Body of pancreas (tissue), 4 donors: ENCODE data around the gene MLXIP.

Experiments used
- POLR2A ChIP-seq, 3 donors: fragments of 450-650 bp; IDR thresholded peaks; one replicate each; pipeline ENCODE4 v1.6.1; 2016; ENCODE audit warnings: antibody characterized with exemption in 3 of 3, mild to moderate bottlenecking in 2 of 3
- TF ChIP-seq, protein P1 (sequence below), 7 experiments: fragments of 450-650 bp in 4 of 7; fragments of 200-600 bp in 3 of 7; sonication (generic) in 3 of 7; IDR thresholded peaks; one replicate each; pipeline ENCODE4 v1.5.1; 2016 to 2019; ENCODE audit warnings: antibody characterized with exemption in 7 of 7

DNA sequence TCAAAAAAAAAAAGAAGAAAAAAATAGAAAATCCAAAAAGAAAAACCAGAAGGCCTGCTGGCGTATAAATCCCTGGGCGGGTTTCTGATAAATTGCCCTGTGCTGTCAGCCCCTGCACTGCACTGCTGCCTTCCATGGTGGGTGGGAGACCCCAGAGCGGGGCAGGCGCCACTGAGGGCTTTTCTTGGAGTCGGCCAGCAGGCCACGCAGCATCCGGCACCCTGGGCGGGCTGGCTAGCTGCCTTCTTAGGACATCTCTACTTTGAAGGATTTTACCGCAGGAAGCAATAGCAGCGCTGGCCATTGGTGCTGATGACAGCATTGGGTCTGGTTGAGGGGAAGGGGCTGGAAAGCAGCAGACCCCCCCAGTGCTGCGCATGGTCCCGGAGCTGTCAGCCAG lies 66.3 kb downstream of the MLXIP start:
- TF ChIP-seq, protein P1, sequence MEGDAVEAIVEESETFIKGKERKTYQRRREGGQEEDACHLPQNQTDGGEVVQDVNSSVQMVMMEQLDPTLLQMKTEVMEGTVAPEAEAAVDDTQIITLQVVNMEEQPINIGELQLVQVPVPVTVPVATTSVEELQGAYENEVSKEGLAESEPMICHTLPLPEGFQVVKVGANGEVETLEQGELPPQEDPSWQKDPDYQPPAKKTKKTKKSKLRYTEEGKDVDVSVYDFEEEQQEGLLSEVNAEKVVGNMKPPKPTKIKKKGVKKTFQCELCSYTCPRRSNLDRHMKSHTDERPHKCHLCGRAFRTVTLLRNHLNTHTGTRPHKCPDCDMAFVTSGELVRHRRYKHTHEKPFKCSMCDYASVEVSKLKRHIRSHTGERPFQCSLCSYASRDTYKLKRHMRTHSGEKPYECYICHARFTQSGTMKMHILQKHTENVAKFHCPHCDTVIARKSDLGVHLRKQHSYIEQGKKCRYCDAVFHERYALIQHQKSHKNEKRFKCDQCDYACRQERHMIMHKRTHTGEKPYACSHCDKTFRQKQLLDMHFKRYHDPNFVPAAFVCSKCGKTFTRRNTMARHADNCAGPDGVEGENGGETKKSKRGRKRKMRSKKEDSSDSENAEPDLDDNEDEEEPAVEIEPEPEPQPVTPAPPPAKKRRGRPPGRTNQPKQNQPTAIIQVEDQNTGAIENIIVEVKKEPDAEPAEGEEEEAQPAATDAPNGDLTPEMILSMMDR (IDR thresholded peaks at IDR 0.05): no peak
- no peak for TF ChIP-seq POLR2A (IDR thresholded peaks at IDR 0.05)
